HG03280 (cell line): Measurements from ENCODE around the gene ZNRD2.

Source experiments
- ATAC-seq: cut with Tn5 transposase; IDR thresholded peaks from one replicate; pipeline ENCODE4 v1.9.1; 2021; ENCODE audit warnings: mild to moderate bottlenecking, moderate library complexity; ENCODE audit not compliant: unreplicated experiment

ZNRD2 gene

GRCh38 chr11:65606876-65607613 lies 36.8 kb downstream of the ZNRD2 start:
- no peak for ATAC-seq

- ATAC-seq: no peak
These were observed 37.5 kb downstream of the ZNRD2 start for GRCh38 chr11:65607614-65608426.

- no peak for ATAC-seq
These were observed 39.0 kb downstream of the ZNRD2 start for GRCh38 chr11:65609229-65609628.

- ATAC-seq: no peak
These were observed 39.4 kb downstream of the ZNRD2 start for GRCh38 chr11:65609665-65610064.

- no peak for ATAC-seq
These were observed 40.1 kb downstream of the ZNRD2 start for GRCh38 chr11:65610404-65610803.

GRCh38 chr11:65611028-65611757 lies 40.9 kb downstream of the ZNRD2 start:
- ATAC-seq: no peak

GRCh38 chr11:65611758-65612603 lies 41.7 kb downstream of the ZNRD2 start:
- no peak for ATAC-seq

GRCh38 chr11:65612691-65613090 lies 42.4 kb downstream of the ZNRD2 start:
- no peak for ATAC-seq

GRCh38 chr11:65613091-65613928 lies 43.0 kb downstream of the ZNRD2 start:
- no peak for ATAC-seq

GRCh38 chr11:65615229-65615949 lies 45.1 kb downstream of the ZNRD2 start, which contains the start of gene PCNX3:
TSS of gene PCNX3 (plus strand) at chr11:65615776. CDS start at chr11:65616312, 536 bp downstream.
- ATAC-seq: peak; percentile 81

- peak; percentile 7 for ATAC-seq
These were observed 45.8 kb downstream of the ZNRD2 start for GRCh38 chr11:65615950-65616574.

- no peak for ATAC-seq
These were observed 46.3 kb downstream of the ZNRD2 start for GRCh38 chr11:65616575-65617001.

GRCh38 chr11:65617136-65617850 lies 47.0 kb downstream of the ZNRD2 start:
- ATAC-seq: no peak

- ATAC-seq: no peak
These were observed 47.9 kb downstream of the ZNRD2 start for GRCh38 chr11:65617990-65618751.

GRCh38 chr11:65618763-65619162 lies 48.5 kb downstream of the ZNRD2 start:
- ATAC-seq: no peak

GRCh38 chr11:65619281-65619928 lies 49.1 kb downstream of the ZNRD2 start:
- ATAC-seq: no peak

- no peak for ATAC-seq
These were observed 50.4 kb downstream of the ZNRD2 start for GRCh38 chr11:65620666-65621065.
